Endothelial cell of umbilical vein (primary cell): ENCODE measurements around the gene PRPSAP1.

Source experiments
- CTCF ChIP-seq, 2 donors: IDR thresholded peaks; 1 replicate in 1 of 2; 2 replicates in 1 of 2; pipeline ENCODE4 v1.5.1; 2011; ENCODE audit warnings: low read length in 2 of 2, mild to moderate bottlenecking in 2 of 2, moderate library complexity in 2 of 2, control low read depth in 1 of 2, inconsistent platforms in 1 of 2, low read depth in 1 of 2; ENCODE audit not compliant: insufficient read depth in 1 of 2; ENCODE audit errors: extremely low read depth in 1 of 2
- EZH2 ChIP-seq: IDR thresholded peaks from 2 replicates; pipeline ENCODE4 v1.6.1; 2012; ENCODE audit warnings: borderline replicate concordance, low read depth, mild to moderate bottlenecking, moderate library complexity, low read length, inconsistent platforms; ENCODE audit not compliant: severe bottlenecking
- GATA2 ChIP-seq: IDR thresholded peaks from 2 replicates; pipeline ENCODE4 v1.7.0; 2011; ENCODE audit warnings: low read depth, mild to moderate bottlenecking, moderate library complexity, mixed read lengths, low read length; ENCODE audit not compliant: insufficient read length, insufficient read depth
- JUN ChIP-seq: IDR thresholded peaks from 2 replicates; pipeline ENCODE4 v1.6.1; 2011; ENCODE audit warnings: borderline replicate concordance, low read depth; ENCODE audit not compliant: insufficient read length, insufficient read depth
- MAX ChIP-seq: IDR thresholded peaks from 2 replicates; pipeline ENCODE4 v1.6.1; 2011; ENCODE audit not compliant: insufficient read depth, insufficient read length
- POLR2A ChIP-seq: IDR thresholded peaks from 2 replicates; pipeline ENCODE4 v1.6.1; 2012; ENCODE audit warnings: low read depth, mild to moderate bottlenecking, control low read depth, low read length
- POLR2AphosphoS5 ChIP-seq: IDR thresholded peaks from 2 replicates; pipeline ENCODE4 v1.6.1; 2012; ENCODE audit warnings: low read depth, mild to moderate bottlenecking, control low read depth, low read length, moderate library complexity; ENCODE audit not compliant: insufficient read depth

GRCh38 chr17:76326306-76326705 lies 27.4 kb downstream of the PRPSAP1 start:
- TF ChIP-seq CTCF (IDR thresholded peaks at IDR 0.05; ENCODE audit: extremely low read depth in 1 of 2, insufficient read depth in 1 of 2, low read depth in 1 of 2, low read length in 2 of 2) (no peak), POLR2A (no peak), EZH2 (no peak), POLR2AphosphoS5 (no peak), MAX (no peak), JUN (no peak), GATA2 (no peak)
